Skeletal muscle tissue (tissue), 4 donors: Measurements from ENCODE around the gene SGIP1. TPM values are rescaled to one million over a fixed set of nuclear protein-coding genes. Genes with fewer than 3 reads are reported as not detected.

Experiments
- H3K27ac ChIP-seq: one replicate; pipeline ENCODE4 v1.7.0; 2013; ENCODE audit warnings: mild to moderate bottlenecking, low read depth, low read length, inconsistent platforms
- H3K27me3 ChIP-seq, 3 donors: one replicate each; pipeline ENCODE4 v1.7.0; 2013; ENCODE audit warnings: low read length in 3 of 3; ENCODE audit not compliant: control insufficient read depth in 3 of 3, insufficient read depth in 3 of 3
- H3K36me3 ChIP-seq, 3 donors: one replicate each; pipeline ENCODE4 v1.7.0; 2013; ENCODE audit warnings: low read length in 3 of 3; ENCODE audit not compliant: control insufficient read depth in 3 of 3, insufficient read depth in 3 of 3
- H3K4me1 ChIP-seq, 3 donors: one replicate each; pipeline ENCODE4 v1.7.0; 2013; ENCODE audit warnings: low read length in 3 of 3, mild to moderate bottlenecking in 3 of 3; ENCODE audit not compliant: control insufficient read depth in 3 of 3, insufficient read depth in 3 of 3
- H3K4me3 ChIP-seq, 3 donors: one replicate each; pipeline ENCODE4 v1.7.0; 2013; ENCODE audit warnings: low read length in 3 of 3
- H3K9ac ChIP-seq, 3 donors: one replicate each; pipeline ENCODE4 v1.7.0; 2013; ENCODE audit warnings: low read length in 3 of 3, mild to moderate bottlenecking in 3 of 3, moderate library complexity in 2 of 3, low read depth in 1 of 3
- H3K9me3 ChIP-seq, 3 donors: one replicate each; pipeline ENCODE4 v1.7.0; 2013; ENCODE audit warnings: low read length in 3 of 3; ENCODE audit not compliant: control insufficient read depth in 3 of 3
- total RNA-seq: library from RNA; depleted of rRNA; stranded (reverse); fragments of >200 nt; gene quantifications from one replicate; pipeline ENCODE4 v1.2.3, GENCODE V29; 2014
- donor health status: Osteomylitis.

SGIP1 gene
- total RNA-seq, 1 donor from 2014 or later, result 0.52 TPM

DNA sequence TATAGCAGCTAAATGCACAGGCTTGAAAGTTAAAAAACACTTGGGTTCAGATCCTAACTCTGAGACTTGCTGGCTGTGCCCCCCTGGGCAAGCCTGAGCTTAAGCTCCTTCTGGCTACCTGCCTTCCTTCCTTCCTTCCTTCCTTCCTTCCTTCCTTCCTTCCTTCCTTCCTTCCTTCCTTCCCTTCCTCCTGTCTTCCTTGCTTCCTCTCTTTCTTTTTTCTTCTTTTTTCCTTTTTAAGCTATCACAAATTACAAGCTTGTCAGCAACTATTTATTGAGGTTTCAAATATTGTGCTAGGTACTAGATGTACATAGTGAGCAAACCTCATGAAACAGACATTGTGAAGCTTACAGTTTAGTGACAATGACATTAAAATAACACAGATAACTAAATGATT, 15.1 kb downstream of the SGIP1 start:
- Histone ChIP-seq H3K9me3 (no peaks in the 10 kb centered on the region), H3K9ac (no peak overlapping the region), H3K36me3 (no peaks in the 10 kb centered on the region), H3K27ac (no peak overlapping the region), H3K4me1 (peaks cover 2 to 12% (median 8%) of the 10 kb centered on the region in 3 donors), H3K4me3 (no peak overlapping the region), H3K27me3 (no peaks in the 10 kb centered on the region)

GRCh38 chr1:66550243-66550642, 16.3 kb downstream of the SGIP1 start:
- peaks cover 0 to 8% (median 2%) of the 10 kb centered on the region in 3 donors for H3K4me1 ChIP-seq
- H3K27ac ChIP-seq, result no peak overlapping the region
- H3K9ac ChIP-seq, result no peak overlapping the region
- H3K27me3 ChIP-seq, result no peaks in the 10 kb centered on the region
- no peaks in the 10 kb centered on the region for H3K36me3 ChIP-seq
- no peaks in the 10 kb centered on the region for H3K9me3 ChIP-seq
- H3K4me3 ChIP-seq, result no peak overlapping the region

DNA sequence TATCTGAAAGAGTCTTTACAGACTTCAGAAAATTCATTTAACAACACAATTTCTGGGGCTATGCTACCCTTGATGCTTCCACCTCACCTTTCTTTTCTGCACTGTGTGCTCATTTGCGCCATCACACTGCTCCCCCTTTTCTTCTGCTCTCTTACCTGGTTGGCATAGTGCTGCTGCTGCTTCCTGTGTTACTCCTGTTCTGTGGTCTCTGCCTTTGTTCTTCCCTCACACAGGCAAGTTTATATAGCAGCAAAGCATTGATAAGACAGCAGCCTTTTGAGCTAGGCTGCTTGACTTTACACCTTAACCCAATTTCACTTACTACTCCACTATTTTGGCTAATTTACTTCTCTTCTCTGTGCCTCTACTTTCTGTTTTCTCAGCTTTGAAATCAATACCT, 18.3 kb downstream of the SGIP1 start:
- Histone ChIP-seq H3K9me3 (no peaks in the 10 kb centered on the region), H3K9ac (no peak overlapping the region), H3K4me1 (peaks cover 2 to 8% (median 3%) of the 10 kb centered on the region in 3 donors), H3K27me3 (no peaks in the 10 kb centered on the region), H3K4me3 (no peak overlapping the region), H3K36me3 (no peaks in the 10 kb centered on the region), H3K27ac (no peak overlapping the region)

DNA sequence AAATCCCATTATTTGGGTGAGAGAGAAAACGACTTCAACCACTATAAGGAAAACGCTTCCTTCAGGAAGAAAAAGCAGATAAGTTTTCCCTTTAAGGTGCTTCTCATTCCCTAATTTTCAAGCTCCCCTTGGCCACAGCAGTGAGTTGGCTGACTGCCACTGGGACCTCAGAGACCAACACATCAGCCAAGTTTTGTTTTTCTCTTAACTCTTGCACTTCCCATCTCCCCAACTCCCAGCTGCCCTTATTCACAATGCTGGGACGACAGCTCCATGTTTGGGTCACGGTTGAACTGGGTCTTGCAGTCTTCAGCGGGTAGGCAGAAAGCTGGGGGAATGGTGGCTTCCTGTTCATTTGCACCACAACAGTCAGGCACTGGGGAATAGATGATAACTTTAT, 18.9 kb downstream of the SGIP1 start:
- Histone ChIP-seq H3K9ac (no peak overlapping the region), H3K4me3 (no peak overlapping the region), H3K27ac (no peak overlapping the region), H3K4me1 (peaks cover 2 to 8% (median 3%) of the 10 kb centered on the region in 3 donors), H3K27me3 (no peaks in the 10 kb centered on the region), H3K9me3 (no peaks in the 10 kb centered on the region), H3K36me3 (no peaks in the 10 kb centered on the region)

DNA sequence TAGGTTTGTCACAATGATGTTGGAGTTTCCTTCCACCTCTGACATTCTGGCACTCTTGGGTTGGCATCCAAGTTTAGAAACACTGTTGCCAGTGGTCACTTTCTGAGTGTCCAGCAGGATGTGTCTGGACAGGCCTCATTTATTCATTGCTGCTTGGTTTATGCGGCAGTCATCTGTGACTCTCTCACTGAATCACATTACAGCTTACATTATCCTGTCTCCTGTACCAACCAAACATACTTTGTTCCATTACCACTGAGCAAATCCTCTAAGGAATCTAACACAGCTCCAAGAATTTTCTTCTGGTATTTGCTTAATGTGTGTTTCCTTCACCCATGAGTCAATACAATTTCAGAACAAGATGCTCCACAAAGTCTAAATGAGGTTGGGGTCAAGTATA, 19.9 kb downstream of the SGIP1 start:
- Histone ChIP-seq H3K27me3 (no peaks in the 10 kb centered on the region), H3K9ac (no peak overlapping the region), H3K4me3 (no peak overlapping the region), H3K27ac (no peak overlapping the region), H3K4me1 (peaks cover 2 to 8% (median 3%) of the 10 kb centered on the region in 3 donors), H3K36me3 (no peaks in the 10 kb centered on the region), H3K9me3 (no peaks in the 10 kb centered on the region)

- H3K27me3 ChIP-seq, result no peaks in the 10 kb centered on the region
- H3K9me3 ChIP-seq, result no peaks in the 10 kb centered on the region
- peaks cover 2 to 8% (median 3%) of the 10 kb centered on the region in 3 donors for H3K4me1 ChIP-seq
- no peak overlapping the region for H3K9ac ChIP-seq
- H3K4me3 ChIP-seq, result no peak overlapping the region
- no peak overlapping the region for H3K27ac ChIP-seq
- no peaks in the 10 kb centered on the region for H3K36me3 ChIP-seq
These were observed 22.2 kb downstream of the SGIP1 start for GRCh38 chr1:66556161-66556611.

DNA sequence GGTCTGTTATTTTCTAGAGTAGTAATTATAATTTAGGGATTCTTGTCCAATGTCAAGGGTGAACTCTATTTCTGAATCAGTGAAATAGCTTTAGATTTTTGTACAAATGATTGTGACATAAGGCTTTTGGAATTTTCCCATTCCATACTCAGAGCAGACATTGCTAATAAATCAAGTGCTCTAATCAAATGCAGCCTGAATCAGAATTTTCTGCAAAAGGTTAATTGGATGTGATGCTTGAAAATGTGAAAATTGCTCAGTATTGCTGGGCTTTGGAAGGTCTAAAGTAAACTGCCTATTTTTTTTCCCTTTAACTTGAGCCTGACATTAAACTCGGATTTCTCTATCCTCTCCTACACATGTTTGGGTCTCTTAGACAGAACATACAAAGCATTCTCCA, 23.2 kb downstream of the SGIP1 start:
- Histone ChIP-seq H3K36me3 (no peaks in the 10 kb centered on the region), H3K4me3 (no peak overlapping the region), H3K4me1 (peaks cover 2 to 8% (median 3%) of the 10 kb centered on the region in 3 donors), H3K27me3 (no peaks in the 10 kb centered on the region), H3K27ac (no peak overlapping the region), H3K9me3 (no peaks in the 10 kb centered on the region), H3K9ac (no peak overlapping the region)

DNA sequence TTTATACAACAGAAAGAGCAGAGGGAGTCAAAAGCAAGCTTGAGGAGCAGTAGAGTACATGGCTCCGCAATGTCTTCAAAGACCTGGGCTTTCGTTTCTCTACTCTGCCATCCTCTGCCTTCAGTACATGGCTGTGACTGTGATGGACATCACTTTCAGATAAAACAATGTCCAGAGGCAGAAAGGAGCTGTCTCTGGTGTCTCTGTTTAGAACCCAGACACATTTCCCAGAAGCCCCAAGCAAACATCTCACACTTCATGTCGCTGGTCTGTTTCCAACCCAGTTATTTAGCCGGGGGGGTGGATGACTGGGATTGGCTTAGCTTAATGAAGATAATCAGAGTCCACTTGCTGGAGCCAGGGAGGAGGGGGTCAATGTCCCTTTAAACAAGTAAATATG, 25.6 kb downstream of the SGIP1 start:
- no peaks in the 10 kb centered on the region for H3K36me3 ChIP-seq
- H3K4me3 ChIP-seq, result no peak overlapping the region
- H3K27ac ChIP-seq, result no peak overlapping the region
- peaks cover 2 to 13% (median 7%) of the 10 kb centered on the region in 3 donors for H3K4me1 ChIP-seq
- H3K9ac ChIP-seq, result no peak overlapping the region
- H3K27me3 ChIP-seq, result no peaks in the 10 kb centered on the region
- no peaks in the 10 kb centered on the region for H3K9me3 ChIP-seq

GRCh38 chr1:66562561-66562960, 28.6 kb downstream of the SGIP1 start:
- Histone ChIP-seq H3K27me3 (no peaks in the 10 kb centered on the region), H3K36me3 (no peaks in the 10 kb centered on the region), H3K9ac (no peak overlapping the region), H3K4me1 (peaks cover 2 to 10% (median 7%) of the 10 kb centered on the region in 3 donors), H3K27ac (peak overlapping the region; percentile 67), H3K4me3 (no peak overlapping the region), H3K9me3 (no peaks in the 10 kb centered on the region)

DNA sequence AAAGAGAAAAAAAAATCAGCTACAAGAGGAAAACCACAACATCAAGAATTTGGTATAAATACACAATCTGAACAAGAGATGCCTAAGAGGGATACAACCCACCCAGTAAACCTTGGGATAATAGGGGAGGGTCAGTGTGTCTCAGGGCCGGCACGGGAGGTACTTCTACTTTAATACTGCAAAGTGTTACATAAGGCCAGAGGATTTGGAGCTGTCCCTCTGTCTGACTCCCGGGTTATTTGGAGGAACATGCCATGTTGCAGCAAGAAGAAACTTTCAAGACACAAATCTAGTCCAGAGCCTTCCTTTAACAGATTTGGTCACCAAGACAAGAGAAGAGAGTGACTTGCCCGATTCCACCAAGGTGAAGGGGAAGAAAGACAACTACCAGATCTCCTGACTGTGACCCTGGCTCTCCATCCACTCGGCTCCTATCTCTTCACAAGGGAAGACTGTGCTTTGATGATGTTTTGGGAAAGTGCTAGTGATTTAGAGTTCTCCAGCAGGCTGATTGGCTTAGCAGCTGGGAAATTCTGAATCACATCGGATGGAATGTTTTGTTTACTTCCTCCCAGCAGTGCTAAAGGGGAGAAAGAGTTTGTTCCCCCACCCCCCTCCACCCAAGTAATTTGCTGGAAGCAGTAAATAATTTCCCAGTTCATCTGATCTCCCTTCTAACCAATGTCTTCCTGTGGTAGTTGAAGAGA, 29.3 kb downstream of the SGIP1 start:
- Histone ChIP-seq H3K4me3 (no peak overlapping the region), H3K36me3 (no peaks in the 10 kb centered on the region), H3K9ac (peak overlapping the region in 1 of 3 donors; percentile 1), H3K27me3 (no peaks in the 10 kb centered on the region), H3K27ac (peak overlapping the region; percentile 67), H3K4me1 (peaks cover 2 to 10% (median 7%) of the 10 kb centered on the region in 3 donors), H3K9me3 (no peaks in the 10 kb centered on the region)
